ENCODE measurements around the gene CCDC12.
A peak's percentile ranks its signal among the peaks of the same experiment; 100 is the strongest.

Gene CCDC12

DNA sequence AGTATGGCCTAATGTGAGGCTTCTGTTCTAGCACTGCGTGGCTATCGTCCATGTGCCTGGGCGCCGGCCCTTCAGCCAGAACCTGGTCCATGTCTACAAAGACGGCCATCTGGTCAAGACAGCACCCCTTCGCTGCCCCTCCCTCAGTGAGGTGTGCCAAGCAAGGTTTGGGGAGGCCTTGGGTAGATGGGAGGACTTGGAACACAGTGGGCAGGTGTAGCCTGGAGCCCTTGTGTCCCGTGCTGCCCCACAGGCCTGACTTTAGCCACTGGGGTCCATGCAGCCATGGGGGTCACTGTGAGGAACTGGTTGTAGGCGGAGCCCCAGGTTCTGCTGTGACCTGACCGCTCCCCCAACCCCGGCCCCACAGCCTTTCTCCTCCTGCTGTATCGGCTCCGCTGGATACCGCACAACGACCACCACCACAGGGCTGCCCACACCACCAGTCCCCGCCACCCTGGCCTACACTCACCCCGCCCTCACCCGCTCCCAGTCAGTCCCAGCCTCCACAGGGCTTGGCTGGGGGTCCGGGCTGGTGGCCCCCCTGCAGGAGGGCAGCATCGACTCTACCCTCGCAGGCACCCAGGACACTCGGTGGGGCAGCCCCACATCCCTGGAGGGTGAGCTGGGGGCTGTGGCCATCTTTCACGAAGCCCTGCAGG lies 19.5 kb upstream of the CCDC12 start:
- DNase-seq = no peak

DNA sequence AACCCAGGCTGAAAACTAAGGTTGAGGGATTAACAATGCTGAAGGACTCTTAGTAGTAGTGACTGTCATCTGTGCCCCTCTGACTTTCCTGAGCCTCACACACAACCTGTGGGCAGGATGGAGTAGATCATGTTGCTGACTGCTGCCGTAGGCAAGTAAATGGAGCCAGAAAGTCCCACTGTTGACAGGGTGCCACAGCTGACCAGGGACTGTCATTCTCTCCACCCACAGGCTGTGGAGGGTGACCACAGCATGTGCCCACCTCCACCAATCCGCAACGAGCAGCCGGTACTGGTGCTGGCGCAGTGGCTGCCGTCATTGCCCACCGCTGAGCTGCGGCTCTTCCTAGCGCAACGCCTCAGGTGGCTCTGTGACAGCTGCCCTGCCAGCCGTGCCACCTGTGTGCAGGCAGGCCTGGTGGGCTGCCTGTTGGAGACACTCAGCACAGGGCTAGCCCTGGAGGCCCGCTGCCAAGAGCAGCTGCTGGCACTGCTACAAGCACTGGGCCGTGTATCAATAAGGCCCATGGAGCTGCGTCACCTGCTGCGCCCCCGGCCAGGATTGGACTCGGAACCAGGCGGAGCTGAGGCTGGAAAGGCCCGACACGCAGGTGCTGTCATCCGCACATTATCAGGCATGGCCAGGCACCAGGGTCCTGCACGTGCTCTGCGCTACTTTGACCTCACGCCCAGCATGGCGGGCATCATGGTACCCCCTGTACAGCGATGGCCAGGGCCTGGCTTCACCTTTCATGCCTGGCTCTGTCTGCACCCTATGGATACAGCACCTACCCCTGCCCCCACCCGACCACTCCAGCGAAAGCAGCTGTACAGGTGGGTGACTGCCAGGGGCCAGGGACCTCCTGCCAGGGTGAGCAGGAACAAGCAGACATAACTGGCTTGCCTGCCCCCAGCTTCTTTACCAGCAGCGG lies 18.5 kb upstream of the CCDC12 start:
- no peak for DNase-seq

DNA sequence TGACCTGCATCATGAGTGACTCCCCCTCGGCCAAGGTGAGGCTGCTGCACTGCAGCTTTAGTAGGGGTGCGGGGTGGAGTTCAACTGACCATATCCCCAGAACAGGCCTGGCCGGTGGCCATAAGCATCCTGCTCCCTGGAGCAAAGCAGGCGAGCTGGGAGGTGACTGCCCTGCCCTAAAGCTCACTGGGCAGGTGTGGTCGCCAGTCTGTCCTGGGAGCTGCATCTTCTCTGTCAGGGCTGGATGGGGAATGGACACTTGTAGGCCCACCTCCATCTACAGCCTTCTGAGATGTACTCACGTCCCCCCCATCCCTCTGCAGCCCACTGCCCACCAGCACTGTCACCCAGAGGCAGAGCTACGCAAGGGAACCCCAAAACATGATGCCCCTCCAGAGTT lies 17.4 kb upstream of the CCDC12 start:
- no peak for DNase-seq

DNA sequence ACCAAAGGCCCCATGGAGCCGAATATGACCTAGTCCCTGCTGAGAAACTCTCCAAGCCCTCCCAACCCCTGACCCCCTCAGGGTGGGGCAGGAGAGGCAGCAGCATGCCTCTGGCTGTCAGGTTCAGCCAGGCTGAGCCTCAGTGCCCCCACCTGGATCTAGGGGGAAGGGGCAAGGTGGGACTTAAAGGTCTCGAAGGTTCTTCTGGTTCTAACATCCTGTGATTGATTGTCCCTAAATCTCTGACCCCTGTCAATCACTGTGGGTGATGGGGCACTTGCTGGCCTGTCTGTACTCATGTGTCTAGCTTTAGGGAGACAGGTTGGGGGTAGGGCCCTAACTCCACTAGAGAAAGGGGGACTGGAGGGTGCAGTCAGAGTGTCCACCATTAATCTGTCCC lies 16.7 kb upstream of the CCDC12 start:
- DNase-seq = no peak

DNA sequence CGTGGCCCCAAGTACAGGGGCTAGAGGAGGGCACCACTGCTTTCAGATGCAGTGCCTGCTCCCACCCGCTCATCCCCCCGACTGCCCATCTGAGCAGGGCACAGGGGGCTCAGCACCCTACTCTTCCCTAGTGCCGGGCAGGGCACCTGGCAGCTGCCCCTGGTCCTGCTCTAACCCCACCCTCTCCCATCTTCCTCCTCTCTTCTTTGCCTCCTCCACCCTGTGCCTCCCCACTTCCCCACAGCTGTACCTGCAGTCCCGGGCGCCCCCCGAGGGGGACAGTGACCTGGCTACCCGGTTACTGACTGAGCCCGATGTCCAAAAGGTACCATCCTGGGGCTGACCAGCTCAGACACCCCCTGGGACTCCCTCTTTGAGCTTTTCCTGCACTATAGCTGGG lies 15.7 kb upstream of the CCDC12 start:
- DNase-seq = no peak

GRCh38 chr3:46991406-46992165 lies 15.0 kb upstream of the CCDC12 start:
- DNase-seq = no peak

GRCh38 chr3:46990573-46991374 lies 14.2 kb upstream of the CCDC12 start:
- no peak for DNase-seq

DNA sequence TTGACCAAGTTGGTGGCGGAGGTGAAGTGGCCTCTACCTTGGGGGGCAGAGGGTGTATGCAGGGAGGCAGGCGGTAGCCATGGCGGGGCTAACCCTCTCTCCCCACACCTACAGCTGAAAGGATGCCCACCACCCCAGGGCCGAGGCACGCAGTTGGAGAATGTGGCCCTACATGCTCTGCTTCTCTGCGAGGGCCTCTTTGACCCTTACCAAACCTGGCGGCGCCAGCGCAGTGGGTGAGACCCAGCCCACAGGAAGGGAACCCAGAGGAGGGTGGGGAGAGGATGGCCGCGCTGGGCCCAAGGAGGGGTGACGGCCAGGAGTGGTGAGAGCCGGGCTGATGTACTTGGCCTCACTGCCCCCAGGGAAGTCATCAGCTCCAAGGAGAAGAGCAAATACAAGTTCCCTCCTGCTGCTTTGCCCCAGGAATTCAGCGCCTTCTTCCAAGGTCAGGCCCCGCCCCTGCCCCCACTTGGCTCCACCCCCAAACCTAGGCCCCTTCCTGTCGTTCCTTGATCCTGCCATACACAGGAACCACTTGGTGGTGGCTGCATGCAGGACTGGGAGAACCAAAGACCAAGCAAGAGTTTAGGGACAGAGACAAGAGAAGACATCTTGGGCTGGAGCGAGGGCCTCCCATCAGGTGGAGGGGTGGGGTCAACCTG lies 12.7 kb upstream of the CCDC12 start:
- DNase-seq = no peak

GRCh38 chr3:46988616-46989015 lies 12.1 kb upstream of the CCDC12 start:
- DNase-seq = no peak

DNA sequence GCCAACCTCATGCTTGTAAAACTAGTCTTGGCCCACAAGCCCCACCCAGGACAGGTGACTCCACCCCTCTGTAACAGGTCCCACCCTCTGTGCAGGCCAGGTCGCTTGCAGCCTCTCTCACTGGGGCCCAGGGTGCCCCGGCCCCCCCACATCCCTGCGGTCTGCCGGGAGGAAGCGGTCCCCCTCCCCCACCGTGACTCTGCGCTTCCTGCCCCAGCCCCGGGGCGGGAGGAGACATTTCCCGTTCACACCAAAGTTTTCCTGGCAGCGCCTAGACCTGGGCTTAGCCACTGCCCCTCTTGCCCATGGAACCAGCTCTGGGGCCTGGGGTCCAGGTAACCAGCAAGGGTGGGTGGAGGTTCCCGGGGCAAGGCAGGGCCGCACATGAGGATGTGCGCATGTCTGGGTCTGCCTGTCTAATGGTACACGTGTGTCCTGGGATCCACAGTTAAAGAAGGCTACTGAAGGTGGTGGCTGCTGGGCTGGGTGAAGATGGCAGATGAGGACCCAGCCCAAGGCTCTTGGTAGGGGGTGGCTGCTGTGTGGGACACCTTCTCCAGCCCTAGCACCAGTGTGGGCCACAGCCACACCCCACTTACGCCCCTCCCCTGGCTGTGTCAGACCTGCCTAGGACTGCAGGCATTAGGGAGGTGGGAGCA lies 11.3 kb upstream of the CCDC12 start:
- DNase-seq = no peak

- DNase-seq = no peak
These were observed 10.8 kb upstream of the CCDC12 start for GRCh38 chr3:46987319-46987742.

DNA sequence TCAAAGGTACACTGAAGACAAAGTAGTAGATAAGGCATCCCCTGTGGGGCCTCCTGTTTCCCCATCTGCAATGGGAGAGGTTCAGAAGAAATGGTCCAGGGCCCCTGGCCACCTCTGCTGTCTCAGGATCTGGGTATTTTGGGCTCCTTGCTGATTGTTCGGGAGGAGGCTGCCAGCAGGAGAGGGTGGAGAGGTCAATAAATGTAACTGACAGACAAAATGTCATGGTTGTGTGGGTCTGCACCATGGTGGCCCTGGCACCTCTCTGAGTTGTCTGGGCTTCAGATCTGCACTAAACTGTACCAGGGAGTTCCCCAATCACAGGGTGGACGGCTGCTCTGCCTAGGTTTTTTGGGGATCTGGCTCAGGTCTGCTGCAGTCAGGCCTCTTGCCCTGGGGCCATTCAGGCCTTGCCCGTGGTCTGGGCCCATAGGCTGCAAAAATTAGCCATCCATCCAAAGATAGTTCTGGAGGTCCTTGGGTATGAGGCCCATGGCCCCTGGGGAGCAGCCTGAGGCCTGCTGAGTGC lies 10.3 kb upstream of the CCDC12 start:
- DNase-seq = no peak

GRCh38 chr3:46986055-46986730 lies 9.6 kb upstream of the CCDC12 start:
- no peak for DNase-seq

GRCh38 chr3:46985588-46985987 lies 9.0 kb upstream of the CCDC12 start:
- DNase-seq = no peak

- DNase-seq = no peak
These were observed 8.3 kb upstream of the CCDC12 start for GRCh38 chr3:46984591-46985459.

DNA sequence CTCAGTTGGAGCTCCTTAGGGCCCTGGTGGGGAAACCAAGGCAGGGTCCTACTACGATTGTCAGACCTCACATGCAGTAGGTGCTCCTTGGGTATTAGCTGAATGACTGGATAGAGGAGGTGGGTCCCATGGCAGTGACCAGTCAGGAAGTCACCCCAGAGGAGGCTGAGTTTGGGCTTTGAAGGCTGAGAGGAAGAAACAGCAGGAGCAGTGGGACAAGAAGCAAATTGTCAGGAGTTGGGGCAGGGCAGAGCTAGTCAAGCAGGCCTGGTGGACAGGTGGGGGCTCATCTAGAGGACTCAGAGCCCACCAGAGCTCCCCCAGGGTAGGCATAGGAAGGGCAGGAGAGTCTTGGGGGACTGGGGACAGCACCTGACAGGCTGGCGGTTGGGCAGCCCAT lies 6.0 kb upstream of the CCDC12 start:
- DNase-seq = no peak

DNA sequence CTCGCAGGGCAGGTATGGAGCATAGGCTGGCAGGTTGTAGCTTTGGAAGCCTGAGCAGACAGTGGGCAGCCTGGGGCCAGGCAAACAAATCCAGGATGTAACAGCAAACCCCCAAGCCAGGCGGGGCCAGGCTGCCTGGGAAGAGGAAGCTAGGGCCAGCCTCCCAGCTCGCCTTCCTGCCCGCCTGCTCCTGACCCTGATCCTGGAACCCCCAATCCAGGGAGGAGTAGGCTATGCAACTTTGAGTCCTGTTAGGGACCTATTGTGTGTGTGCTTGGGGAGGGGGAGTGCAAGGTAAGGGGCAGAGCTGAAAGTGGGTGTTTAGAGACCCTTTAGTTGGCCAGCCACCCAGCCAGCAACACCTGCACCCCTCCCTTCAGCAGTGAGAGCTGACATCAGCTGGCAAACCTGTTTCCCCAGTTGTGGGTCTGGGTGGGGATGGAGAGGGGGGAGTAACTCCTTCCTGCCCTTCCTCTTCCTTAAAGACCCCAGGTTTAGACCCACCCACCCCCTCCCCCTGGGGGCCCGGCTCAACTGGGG lies 5.5 kb upstream of the CCDC12 start:
- peak; percentile 2 for DNase-seq

DNA sequence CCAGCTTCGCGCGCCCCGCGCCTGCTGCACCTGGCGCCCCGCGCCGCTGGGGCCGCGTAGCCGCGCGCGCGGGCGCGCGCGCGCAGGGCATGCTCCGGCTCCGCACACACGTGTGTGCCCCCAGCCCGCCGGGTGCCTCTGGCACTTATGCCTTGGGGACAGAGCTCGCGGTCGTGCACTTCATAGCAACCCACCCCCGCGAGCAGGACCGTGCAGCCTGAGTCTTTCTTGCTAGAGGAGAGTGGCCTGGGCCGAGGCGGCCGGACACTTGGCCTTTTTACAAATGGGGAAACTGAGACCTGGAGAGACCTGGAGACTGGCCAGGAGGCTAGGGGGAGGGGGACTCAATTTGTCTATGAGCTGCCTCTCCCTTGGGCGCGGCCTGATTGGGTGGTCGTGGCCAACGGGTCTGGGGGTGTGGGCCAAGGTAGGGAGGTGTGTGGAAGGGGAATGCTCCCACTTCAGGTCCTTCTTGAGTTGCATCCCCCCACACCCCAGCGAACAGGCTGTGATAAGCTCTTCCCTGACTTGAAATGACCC lies 3.5 kb upstream of the CCDC12 start:
- no peak for DNase-seq

All from DMS153 (cell line).